OCI-LY3 (cell line): ENCODE measurements around the gene PACSIN2.

Source experiments
- H2AFZ ChIP-seq: fragments of 200-600, 300-600 bp; shearing (Covaris generic); 2 replicates; pipeline ENCODE4 v1.6.0; 2014; ENCODE audit warnings: antibody characterized with exemption, low read depth, low read length
- H3K27ac ChIP-seq: fragments of 200-600, 300-600 bp; sonication (generic); 2 replicates; pipeline ENCODE4 v1.5.1; 2014; ENCODE audit warnings: mild to moderate bottlenecking, low read length, moderate library complexity, mixed read lengths
- H3K27me3 ChIP-seq: fragments of 200-600, 300-600 bp; sonication (generic); 2 replicates; pipeline ENCODE4 v1.6.1; 2014; ENCODE audit warnings: low read depth, low read length, mixed read lengths
- H3K36me3 ChIP-seq: fragments of 200-600, 300-600 bp; sonication (generic); replicated peaks from 2 replicates; pipeline ENCODE3; 2014; ENCODE audit warnings: low read depth, low read length, mixed read lengths
- H3K4me1 ChIP-seq: fragments of 300-600, 200-600 bp; sonication (generic); 2 replicates; pipeline ENCODE4 v1.6.1; 2014; ENCODE audit warnings: low read length, mixed read lengths
- H3K4me2 ChIP-seq: fragments of 200-600, 300-600 bp; sonication (generic); 2 replicates; pipeline ENCODE4 v1.6.1; 2014; ENCODE audit warnings: low read length, mixed read lengths
- H3K4me3 ChIP-seq: fragments of 300-600, 200-600 bp; sonication (generic); 2 replicates; pipeline ENCODE4 v1.5.1; 2014; ENCODE audit warnings: antibody characterized with exemption, mild to moderate bottlenecking, low read length, moderate library complexity
- H3K79me2 ChIP-seq: fragments of 300-600, 200-600 bp; shearing (Covaris generic); 2 replicates; pipeline ENCODE4 v1.6.1; 2014; ENCODE audit warnings: mild to moderate bottlenecking, low read length, mixed read lengths
- H3K9ac ChIP-seq: fragments of 300-600, 200-600 bp; shearing (Covaris generic); 2 replicates; pipeline ENCODE4 v1.6.0; 2014; ENCODE audit warnings: mild to moderate bottlenecking, low read length, moderate library complexity
- H3K9me3 ChIP-seq: fragments of 200-600, 300-600 bp; shearing (Covaris generic); 2 replicates; pipeline ENCODE4 v1.6.1; 2014; ENCODE audit warnings: low read length, mixed read lengths; ENCODE audit not compliant: insufficient read depth
- H4K20me1 ChIP-seq: fragments of 200-600, 300-600 bp; sonication (generic); 2 replicates; pipeline ENCODE4 v1.6.1; 2016; ENCODE audit warnings: low read length, mixed read lengths; ENCODE audit not compliant: insufficient read depth
- CTCF ChIP-seq: fragments of 200-600, 300-600 bp; sonication (generic); IDR thresholded peaks from 2 replicates; pipeline ENCODE4 v1.5.1; 2014; ENCODE audit warnings: antibody characterized with exemption, low read length, low read depth
- EZH2phosphoT487 ChIP-seq: fragments of 200-600 bp; shearing (Covaris generic); IDR thresholded peaks from 2 replicates; pipeline ENCODE4 v1.6.1; 2018; ENCODE audit warnings: antibody characterized with exemption, mixed run types, low read depth

Gene PACSIN2

GRCh38 chr22:43007519-43008102 lies 7.3 kb downstream of the PACSIN2 start:
- no peak overlapping the region for H3K4me3 ChIP-seq
- H3K27ac ChIP-seq = no peak overlapping the region
- H3K27me3 ChIP-seq = no peaks in the 10 kb centered on the region
- TF ChIP-seq CTCF (no peak), EZH2phosphoT487 (no peak)
- H3K4me2 ChIP-seq = no peak overlapping the region
- no peaks in the 10 kb centered on the region for H3K36me3 ChIP-seq
- H3K9ac ChIP-seq = no peak overlapping the region
- peaks cover 94% of the 10 kb centered on the region for H3K79me2 ChIP-seq
- H2AFZ ChIP-seq = no peak overlapping the region
- H3K9me3 ChIP-seq = no peaks in the 10 kb centered on the region
- peaks cover 3% of the 10 kb centered on the region for H3K4me1 ChIP-seq
- H4K20me1 ChIP-seq = peaks cover 61% of the 10 kb centered on the region

GRCh38 chr22:43006753-43007152 lies 8.2 kb downstream of the PACSIN2 start:
- Histone ChIP-seq H3K9me3 (no peaks in the 10 kb centered on the region), H3K36me3 (no peaks in the 10 kb centered on the region), H2AFZ (no peak overlapping the region), H4K20me1 (peaks cover 70% of the 10 kb centered on the region), H3K4me1 (peaks cover 11% of the 10 kb centered on the region), H3K4me3 (no peak overlapping the region), H3K27ac (no peak overlapping the region), H3K4me2 (no peak overlapping the region), H3K79me2 (peaks cover 96% of the 10 kb centered on the region), H3K27me3 (no peaks in the 10 kb centered on the region), H3K9ac (no peak overlapping the region)
- TF ChIP-seq EZH2phosphoT487 (no peak), CTCF (no peak)

- peaks cover 72% of the 10 kb centered on the region for H4K20me1 ChIP-seq
- H3K4me2 ChIP-seq = no peak overlapping the region
- H3K9ac ChIP-seq = no peak overlapping the region
- H3K79me2 ChIP-seq = peaks cover 97% of the 10 kb centered on the region
- TF ChIP-seq CTCF (no peak), EZH2phosphoT487 (no peak)
- no peak overlapping the region for H3K27ac ChIP-seq
- H3K9me3 ChIP-seq = no peaks in the 10 kb centered on the region
- peaks cover 18% of the 10 kb centered on the region for H3K4me1 ChIP-seq
- no peaks in the 10 kb centered on the region for H3K36me3 ChIP-seq
- no peaks in the 10 kb centered on the region for H3K27me3 ChIP-seq
- H3K4me3 ChIP-seq = no peak overlapping the region
- H2AFZ ChIP-seq = no peak overlapping the region
Observed at GRCh38 chr22:43006016-43006505, 8.9 kb downstream of the PACSIN2 start.

- Histone ChIP-seq H3K9ac (no peak overlapping the region), H3K4me1 (peaks cover 28% of the 10 kb centered on the region), H3K4me3 (no peak overlapping the region), H3K36me3 (no peaks in the 10 kb centered on the region), H3K27ac (no peak overlapping the region), H3K27me3 (no peaks in the 10 kb centered on the region), H3K9me3 (no peaks in the 10 kb centered on the region), H3K4me2 (no peak overlapping the region), H4K20me1 (peaks cover 75% of the 10 kb centered on the region), H2AFZ (no peak overlapping the region), H3K79me2 (peaks cover 98% of the 10 kb centered on the region)
- TF ChIP-seq CTCF (no peak), EZH2phosphoT487 (no peak)
Observed at GRCh38 chr22:43005106-43005505, 9.8 kb downstream of the PACSIN2 start.
